CD4-positive, alpha-beta T cell (primary cell): ENCODE measurements around the gene PILRA. TPM values are rescaled to one million over a fixed set of nuclear protein-coding genes. Genes with fewer than 3 reads are reported as not detected.

ENCODE experiments used
- ATAC-seq: fragments of 200-7000 bp; cut with Tn5 transposase; one replicate; pipeline ENCODE4 v1.10.0; 2022; ENCODE audit warnings: mild to moderate bottlenecking; ENCODE audit not compliant: poor library complexity
- CTCF ChIA-PET: fragments of 350-600 bp; sonication (Branson Sonifier 250); formaldehyde crosslinking; loops from one replicate; lab custom pipeline; 2021; ENCODE audit warnings: antibody characterized with exemption, inconsistent platforms; lab: Charles Lee
- POLR2A ChIA-PET: fragments of 350-600 bp; sonication (Branson Sonifier 250); formaldehyde crosslinking; loops from one replicate; lab custom pipeline; 2021; ENCODE audit warnings: antibody characterized with exemption, inconsistent platforms; lab: Charles Lee
- DNase-seq, 14 experiments: peaks; one replicate each; pipeline ENCODE4 v3.0.0-alpha.2; 2013 to 2020; ENCODE audit warnings: mixed read lengths in 2 of 14
- H3K27ac ChIP-seq, 2 donors: one replicate each; pipeline versions ENCODE4 v1.5.1 to v1.7.0; 2013; ENCODE audit warnings: low read length in 2 of 2, low read depth in 1 of 2, mild to moderate bottlenecking in 1 of 2
- H3K27me3 ChIP-seq, 2 experiments: 1 replicate in 1 of 2; 2 replicates in 1 of 2; pipeline versions ENCODE4 v1.6.1 to v1.7.0; 2013; ENCODE audit warnings: low read length in 2 of 2, control low read depth in 1 of 2, mild to moderate bottlenecking in 1 of 2, moderate library complexity in 1 of 2; ENCODE audit not compliant: insufficient read depth in 2 of 2, control insufficient read depth in 1 of 2
- H3K36me3 ChIP-seq: one replicate; pipeline ENCODE4 v1.6.1; 2013; ENCODE audit warnings: low read length, control low read depth; ENCODE audit not compliant: insufficient read depth
- H3K4me1 ChIP-seq: one replicate; pipeline ENCODE4 v1.6.1; 2013; ENCODE audit warnings: low read length, control low read depth; ENCODE audit not compliant: insufficient read depth
- H3K4me3 ChIP-seq: one replicate; pipeline ENCODE4 v1.5.1; 2013; ENCODE audit warnings: mild to moderate bottlenecking, low read length, moderate library complexity
- H3K9me3 ChIP-seq, 2 experiments: 1 replicate in 1 of 2; 2 replicates in 1 of 2; pipeline versions ENCODE4 v1.6.1 to v1.7.0; 2013; ENCODE audit warnings: low read length in 2 of 2, mild to moderate bottlenecking in 2 of 2, control low read depth in 1 of 2, moderate library complexity in 1 of 2; ENCODE audit not compliant: control insufficient read depth in 1 of 2, insufficient read depth in 1 of 2
- H3K27ac Mint-ChIP-seq: one replicate; pipeline ENCODE4 v1.8.0; 2020; ENCODE audit warnings: mixed read lengths
- H3K27me3 Mint-ChIP-seq: one replicate; pipeline ENCODE4 v1.8.0; 2021; ENCODE audit warnings: mixed read lengths
- H3K36me3 Mint-ChIP-seq: one replicate; pipeline ENCODE4 v1.8.0; 2021; ENCODE audit warnings: low read depth, mixed read lengths
- H3K4me1 Mint-ChIP-seq: one replicate; pipeline ENCODE4 v1.8.0; 2021; ENCODE audit warnings: low read depth, mixed read lengths
- H3K4me3 Mint-ChIP-seq: one replicate; pipeline ENCODE4 v1.8.0; 2020; ENCODE audit warnings: mild to moderate bottlenecking, mixed read lengths
- H3K9me3 Mint-ChIP-seq: one replicate; pipeline ENCODE4 v1.8.0; 2020; ENCODE audit warnings: mixed read lengths
- intact Hi-C, 2 experiments: fragments of 100-400 bp; cut with DNase I in 1 of 2; cut with micrococcal nuclease in 1 of 2; formaldehyde crosslinking; loops; one replicate each; pipeline versions ENCODE4 v1.15.1 to v1.9.0; 2023 to 2025; cut with DNase I, micrococcal nuclease
- total RNA-seq, 174 experiments: library from RNA in 2 of 174; stranded (reverse) in 2 of 174; gene quantifications; one replicate each; pipeline ENCODE4 v1.2.3 and lab custom pipeline; 2021 to 2026
- TF ChIP-seq, protein P1 (sequence below): fragments of 200-600 bp; IDR thresholded peaks from one replicate; pipeline ENCODE4 v1.8.0; 2022; ENCODE audit warnings: antibody characterized with exemption, mild to moderate bottlenecking

Gene PILRA
- total RNA-seq, 2 experiments from 2014 or later = 4.6 to 5.3 TPM

DNA sequence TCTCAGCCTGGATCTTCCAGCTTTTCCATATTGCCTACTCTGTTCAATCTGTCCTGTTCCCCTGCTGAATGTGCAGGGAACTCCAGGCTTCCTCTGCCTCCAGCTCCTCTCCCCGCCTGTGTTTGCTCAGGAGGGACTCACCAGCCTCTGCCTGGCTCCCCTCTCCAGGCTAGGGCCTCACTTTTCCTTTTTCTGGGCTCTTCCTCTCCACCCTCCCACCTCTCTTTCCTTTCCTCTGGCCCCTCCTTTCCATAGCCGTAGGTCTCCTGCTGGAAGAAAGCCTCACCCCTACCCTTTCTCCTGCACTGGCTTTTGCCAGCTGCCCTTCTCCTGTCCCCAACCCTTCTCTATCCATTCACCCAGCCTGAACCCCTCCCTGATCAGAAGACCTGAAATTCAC, 25.0 kb downstream of the PILRA start:
- ChIA-PET POLR2A (no interaction called here), CTCF (no interaction called here)
- H3K36me3 Mint-ChIP-seq = no peaks in the 10 kb centered on the region
- no peak overlapping the region for H3K4me3 Mint-ChIP-seq
- TF ChIP-seq, protein P1, sequence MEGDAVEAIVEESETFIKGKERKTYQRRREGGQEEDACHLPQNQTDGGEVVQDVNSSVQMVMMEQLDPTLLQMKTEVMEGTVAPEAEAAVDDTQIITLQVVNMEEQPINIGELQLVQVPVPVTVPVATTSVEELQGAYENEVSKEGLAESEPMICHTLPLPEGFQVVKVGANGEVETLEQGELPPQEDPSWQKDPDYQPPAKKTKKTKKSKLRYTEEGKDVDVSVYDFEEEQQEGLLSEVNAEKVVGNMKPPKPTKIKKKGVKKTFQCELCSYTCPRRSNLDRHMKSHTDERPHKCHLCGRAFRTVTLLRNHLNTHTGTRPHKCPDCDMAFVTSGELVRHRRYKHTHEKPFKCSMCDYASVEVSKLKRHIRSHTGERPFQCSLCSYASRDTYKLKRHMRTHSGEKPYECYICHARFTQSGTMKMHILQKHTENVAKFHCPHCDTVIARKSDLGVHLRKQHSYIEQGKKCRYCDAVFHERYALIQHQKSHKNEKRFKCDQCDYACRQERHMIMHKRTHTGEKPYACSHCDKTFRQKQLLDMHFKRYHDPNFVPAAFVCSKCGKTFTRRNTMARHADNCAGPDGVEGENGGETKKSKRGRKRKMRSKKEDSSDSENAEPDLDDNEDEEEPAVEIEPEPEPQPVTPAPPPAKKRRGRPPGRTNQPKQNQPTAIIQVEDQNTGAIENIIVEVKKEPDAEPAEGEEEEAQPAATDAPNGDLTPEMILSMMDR = no peak
- no peaks in the 10 kb centered on the region for H3K27me3 Mint-ChIP-seq
- H3K36me3 ChIP-seq = no peaks in the 10 kb centered on the region
- ATAC-seq (no peak), DNase-seq (no peak)
- H3K9me3 ChIP-seq = no peaks in the 10 kb centered on the region
- no peak overlapping the region for H3K27ac Mint-ChIP-seq
- H3K4me1 ChIP-seq = peaks cover 19% of the 10 kb centered on the region
- H3K27ac ChIP-seq = no peak overlapping the region
- no peak overlapping the region for H3K4me3 ChIP-seq
- H3K4me1 Mint-ChIP-seq = peaks cover 11% of the 10 kb centered on the region
- no peaks in the 10 kb centered on the region for H3K9me3 Mint-ChIP-seq
- H3K27me3 ChIP-seq = no peaks in the 10 kb centered on the region
- intact Hi-C loops = no loop called here

DNA sequence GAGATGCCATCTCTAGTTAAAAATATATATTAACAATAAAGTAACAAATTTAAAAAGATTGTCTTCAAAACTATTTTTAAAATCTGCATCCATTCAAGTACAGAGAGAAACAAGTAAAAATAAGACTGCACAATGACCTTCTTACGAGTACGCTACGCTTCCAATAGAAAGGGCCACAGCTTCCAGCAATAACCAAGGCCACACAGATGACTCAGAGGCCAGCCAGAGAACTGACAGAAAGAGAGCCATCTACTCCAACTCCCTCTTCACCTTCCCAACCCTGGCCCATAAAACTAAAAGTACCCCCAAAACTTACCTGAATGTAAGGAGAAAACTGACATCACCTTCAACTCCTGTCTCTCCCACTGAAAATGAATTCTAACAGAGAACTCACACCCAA, 26.8 kb downstream of the PILRA start:
- Histone ChIP-seq H3K4me3 (no peak overlapping the region), H3K36me3 (no peaks in the 10 kb centered on the region), H3K4me1 (peaks cover 19% of the 10 kb centered on the region), H3K9me3 (no peaks in the 10 kb centered on the region), H3K27me3 (no peaks in the 10 kb centered on the region), H3K27ac (no peak overlapping the region)
- ChIA-PET POLR2A (no interaction called here), CTCF (no interaction called here)
- Mint-ChIP-seq H3K9me3 (no peaks in the 10 kb centered on the region), H3K4me3 (no peak overlapping the region), H3K4me1 (peaks cover 11% of the 10 kb centered on the region), H3K27me3 (no peaks in the 10 kb centered on the region), H3K27ac (no peak overlapping the region), H3K36me3 (peaks cover 7% of the 10 kb centered on the region)
- ATAC-seq (no peak), DNase-seq (no peak)
- intact Hi-C loops = no loop called here
- TF ChIP-seq, protein P1 = no peak

DNA sequence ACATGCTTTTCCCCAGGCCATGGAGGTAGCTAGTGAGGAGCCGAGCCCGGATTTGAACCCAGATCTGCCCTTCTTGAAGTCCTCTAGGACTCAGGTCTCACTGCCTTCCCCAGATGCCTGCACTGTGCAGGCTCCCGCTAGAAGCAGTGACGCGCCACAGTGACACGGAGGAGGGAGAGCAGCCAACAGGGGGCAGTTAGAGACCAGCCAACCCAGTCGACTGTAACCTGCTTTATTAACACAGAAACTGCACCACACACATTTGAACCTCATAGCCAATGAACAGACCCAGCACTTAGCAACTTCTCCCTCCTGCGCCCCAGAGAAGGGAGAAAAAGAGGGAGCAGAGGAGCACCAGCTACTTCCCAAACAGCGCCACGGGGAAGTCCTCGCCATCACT, 27.4 kb downstream of the PILRA start:
- CTCF ChIA-PET = no interaction called here
- Histone ChIP-seq H3K9me3 (no peaks in the 10 kb centered on the region), H3K36me3 (no peaks in the 10 kb centered on the region), H3K27me3 (no peaks in the 10 kb centered on the region), H3K4me1 (peaks cover 19% of the 10 kb centered on the region), H3K4me3 (no peak overlapping the region), H3K27ac (no peak overlapping the region)
- Mint-ChIP-seq H3K4me1 (peaks cover 11% of the 10 kb centered on the region), H3K36me3 (peaks cover 7% of the 10 kb centered on the region), H3K27ac (no peak overlapping the region), H3K27me3 (no peaks in the 10 kb centered on the region), H3K4me3 (no peak overlapping the region), H3K9me3 (no peaks in the 10 kb centered on the region)
- TF ChIP-seq, protein P1 = no peak
- DNase-seq (peak in 2 of 14 experiments; percentile 15 to 17), ATAC-seq (no peak)
- intact Hi-C loops = no loop called here
- POLR2A ChIA-PET = interaction anchor here (1.3 kb wide), 1 partner anchor 27 kb away, joined by 3 read pairs; no protein-coding TSS in a partner anchor
